ENCODE measurements around the gene FJX1.

Gene FJX1, protein sequence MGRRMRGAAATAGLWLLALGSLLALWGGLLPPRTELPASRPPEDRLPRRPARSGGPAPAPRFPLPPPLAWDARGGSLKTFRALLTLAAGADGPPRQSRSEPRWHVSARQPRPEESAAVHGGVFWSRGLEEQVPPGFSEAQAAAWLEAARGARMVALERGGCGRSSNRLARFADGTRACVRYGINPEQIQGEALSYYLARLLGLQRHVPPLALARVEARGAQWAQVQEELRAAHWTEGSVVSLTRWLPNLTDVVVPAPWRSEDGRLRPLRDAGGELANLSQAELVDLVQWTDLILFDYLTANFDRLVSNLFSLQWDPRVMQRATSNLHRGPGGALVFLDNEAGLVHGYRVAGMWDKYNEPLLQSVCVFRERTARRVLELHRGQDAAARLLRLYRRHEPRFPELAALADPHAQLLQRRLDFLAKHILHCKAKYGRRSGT

DNA sequence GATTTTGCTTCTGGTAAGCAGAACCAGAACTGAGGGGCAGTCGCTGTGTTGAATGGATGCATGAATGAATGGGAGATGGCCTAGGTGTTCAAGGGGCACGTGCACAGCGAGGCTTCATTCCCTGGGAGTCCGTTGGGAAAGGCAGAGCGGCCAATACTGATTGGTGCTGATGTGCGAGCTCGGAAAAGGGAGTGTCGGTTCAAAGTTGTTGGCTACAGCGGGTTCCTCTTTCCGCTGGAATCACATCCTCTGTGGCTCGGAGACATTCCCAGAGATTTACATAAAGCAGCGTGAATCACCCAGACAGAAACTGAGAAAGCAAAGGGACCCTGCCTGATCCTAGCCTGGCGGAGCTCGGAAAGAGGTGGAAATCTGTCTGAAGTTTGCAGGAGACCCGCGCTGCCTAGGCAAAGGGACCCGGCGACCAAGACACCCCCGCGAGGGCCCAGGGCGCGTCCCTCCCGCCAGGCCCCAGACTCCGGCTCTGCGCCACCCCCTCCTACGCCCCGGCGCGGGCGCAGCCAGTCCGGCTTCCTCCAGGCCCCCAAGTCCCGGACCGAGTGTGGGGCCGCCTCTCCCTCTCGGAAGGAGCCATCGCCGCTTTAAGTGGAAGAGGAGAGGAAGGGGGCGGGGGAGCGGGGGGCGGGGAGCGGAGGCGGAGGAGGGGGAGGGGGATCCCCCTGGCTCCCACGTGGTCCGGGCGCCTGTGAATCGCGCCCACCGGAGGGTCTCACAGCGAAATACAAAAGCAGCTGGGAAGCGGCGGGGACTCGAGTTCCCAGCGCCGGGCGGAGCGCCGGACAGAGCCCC, at the start of gene FJX1:
Gene FJX1, plus strand, starts transcription at position 774 of the 810 bp plus-strand sequence. CDS start 177 bp downstream, outside the sequence.
- no peak for DNase-seq

DNA sequence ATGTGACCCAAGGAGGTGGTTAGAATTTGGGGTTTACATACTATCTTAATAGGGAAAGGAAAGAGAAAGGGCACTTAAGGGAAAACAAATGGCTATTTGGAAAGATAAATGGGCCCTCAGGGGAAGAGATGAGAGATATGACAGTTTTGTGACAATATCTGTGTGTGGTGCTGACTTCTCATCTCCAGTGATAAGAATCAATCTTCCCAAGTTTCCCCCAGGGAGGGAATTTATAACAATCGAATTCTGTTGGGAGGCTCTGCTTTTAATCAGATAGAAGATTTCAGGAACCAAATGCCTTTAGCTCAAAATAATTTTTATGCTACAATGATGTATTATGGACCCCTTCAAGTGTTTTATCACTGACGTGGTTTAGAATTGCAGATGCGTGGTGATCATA, 46.6 kb upstream of the FJX1 start:
- no peak for DNase-seq

DNA sequence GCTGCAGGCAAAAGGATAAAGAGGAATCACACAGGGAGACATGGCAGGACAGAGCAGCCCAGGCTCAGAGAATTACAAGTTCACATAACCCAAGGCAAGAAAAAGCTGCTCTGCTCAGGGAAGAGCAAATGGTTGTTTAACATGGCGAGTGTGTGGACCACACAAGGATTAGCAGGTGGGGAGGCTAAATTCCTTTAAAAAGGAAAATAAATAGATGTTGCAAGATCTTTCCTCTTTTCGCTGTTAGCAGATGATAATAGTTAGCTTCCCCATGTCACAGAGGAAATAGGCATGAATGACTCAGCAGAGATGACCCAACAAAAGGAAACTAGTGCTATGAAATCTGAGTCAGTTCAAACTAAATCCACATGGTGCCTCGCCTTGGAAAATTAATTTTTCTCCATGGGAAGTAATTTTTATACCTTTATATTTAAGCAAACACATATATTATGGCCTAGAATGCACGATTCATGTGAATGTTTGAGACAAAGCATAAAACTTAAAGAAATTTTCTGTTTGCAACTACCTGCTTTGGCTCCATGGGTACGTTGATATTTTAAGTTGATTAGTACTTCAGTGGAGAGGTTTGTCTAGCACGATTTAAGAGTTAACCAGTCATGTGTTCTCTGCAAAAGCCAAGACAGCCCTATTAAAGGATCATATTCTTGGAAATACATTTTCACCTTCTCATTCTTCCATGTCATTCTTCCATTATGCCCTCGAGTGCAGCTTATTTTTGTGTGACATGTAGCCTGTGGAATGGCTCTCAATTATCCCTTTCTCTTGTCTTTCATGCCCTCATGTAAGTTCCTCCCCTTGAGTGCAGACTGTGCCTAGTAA, 38.5 kb upstream of the FJX1 start:
- no peak for DNase-seq

DNA sequence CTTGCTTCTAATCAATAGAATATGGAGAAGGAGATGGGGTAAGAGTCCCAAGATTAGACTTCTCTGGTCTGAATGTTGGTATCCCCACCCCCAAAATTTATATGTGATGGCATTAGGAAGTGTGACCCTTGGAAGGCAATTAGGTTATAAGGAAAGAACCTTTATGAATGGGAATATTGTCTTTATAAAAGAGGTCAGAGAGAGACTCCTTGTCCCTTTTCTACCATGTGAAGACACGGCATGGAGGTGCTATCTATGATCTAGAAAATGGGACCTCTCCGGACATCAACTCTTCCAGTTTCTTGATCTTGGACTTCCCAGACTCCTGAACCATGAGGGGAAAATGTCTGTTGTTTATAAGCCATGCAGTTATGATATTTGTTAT, 37.9 kb upstream of the FJX1 start:
- DNase-seq = no peak

DNA sequence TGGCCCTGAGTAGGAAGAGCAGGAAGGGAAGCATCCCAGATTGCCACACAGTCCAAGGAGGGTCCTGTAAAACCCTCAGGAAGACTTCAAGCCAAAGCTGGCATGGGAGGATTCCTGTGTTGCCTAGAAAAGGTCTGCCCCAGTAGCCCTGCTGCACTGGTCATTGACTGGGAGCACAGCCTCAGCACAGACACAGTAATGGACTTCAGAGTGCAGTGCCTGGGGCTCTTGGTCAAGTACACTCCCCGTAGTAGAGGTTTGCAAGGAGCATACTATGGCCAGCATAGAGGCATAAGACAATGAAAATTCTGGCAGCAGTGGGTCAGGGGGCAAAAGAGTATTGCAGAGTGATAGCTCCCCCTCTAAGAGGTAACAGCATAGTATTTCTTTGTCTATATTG, 36.2 kb upstream of the FJX1 start:
- DNase-seq = no peak

DNA sequence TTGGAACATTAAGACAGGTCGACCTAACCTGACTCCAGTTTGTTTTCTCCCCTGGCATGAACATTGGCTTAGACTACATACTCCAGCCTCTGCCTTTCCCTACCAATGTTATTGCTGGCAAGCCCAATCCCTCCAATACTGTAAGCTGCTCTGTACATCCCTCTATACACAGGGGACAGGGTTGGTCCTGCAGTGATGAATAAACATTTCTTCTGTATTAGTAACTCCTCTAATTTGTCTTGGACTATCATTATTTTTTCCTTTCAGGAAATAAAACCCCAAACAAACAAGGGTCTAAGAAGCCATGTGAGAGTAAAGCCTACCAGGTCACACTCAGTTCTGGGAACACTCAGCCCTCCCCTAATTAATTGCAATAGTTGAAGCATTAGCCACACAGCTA, 35.1 kb upstream of the FJX1 start:
- no peak for DNase-seq

DNA sequence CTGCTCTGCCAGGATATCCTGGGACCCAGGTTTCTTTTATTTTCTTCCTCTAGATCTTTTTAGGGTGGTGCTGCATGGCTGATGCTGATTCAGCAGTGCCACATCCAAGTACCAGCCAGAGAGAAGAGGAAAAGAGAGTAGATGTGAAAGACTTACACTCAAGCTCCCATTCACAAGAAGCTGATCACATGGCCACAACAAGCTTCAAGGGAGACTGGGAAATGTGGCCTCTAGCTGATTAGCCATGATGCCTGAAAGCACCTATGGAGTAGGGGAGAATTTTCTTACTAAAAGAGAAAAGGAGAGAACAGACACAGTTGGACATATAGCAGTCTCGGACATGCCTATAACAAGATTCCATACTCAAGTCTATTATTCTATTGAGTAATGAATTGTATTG, 34.4 kb upstream of the FJX1 start:
- DNase-seq = no peak

DNA sequence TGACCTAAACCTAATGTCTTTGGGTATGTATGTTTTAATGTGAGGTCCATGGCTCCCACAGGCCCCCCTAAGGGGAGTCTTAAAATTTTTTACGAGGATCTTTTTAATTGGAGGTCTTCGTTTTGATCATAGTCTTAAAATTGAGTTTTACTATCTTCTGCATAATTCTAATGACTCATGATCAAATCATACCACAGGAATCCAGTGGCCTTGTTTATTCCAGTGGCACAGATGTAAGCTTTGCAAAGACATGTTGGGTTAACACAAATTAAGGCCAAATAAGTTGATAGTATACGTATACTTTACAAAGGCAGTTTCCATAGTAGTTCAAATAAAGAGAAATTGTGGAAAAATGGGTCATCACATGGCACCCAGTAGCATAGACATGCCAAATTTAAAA, 33.9 kb upstream of the FJX1 start:
- DNase-seq = no peak

DNA sequence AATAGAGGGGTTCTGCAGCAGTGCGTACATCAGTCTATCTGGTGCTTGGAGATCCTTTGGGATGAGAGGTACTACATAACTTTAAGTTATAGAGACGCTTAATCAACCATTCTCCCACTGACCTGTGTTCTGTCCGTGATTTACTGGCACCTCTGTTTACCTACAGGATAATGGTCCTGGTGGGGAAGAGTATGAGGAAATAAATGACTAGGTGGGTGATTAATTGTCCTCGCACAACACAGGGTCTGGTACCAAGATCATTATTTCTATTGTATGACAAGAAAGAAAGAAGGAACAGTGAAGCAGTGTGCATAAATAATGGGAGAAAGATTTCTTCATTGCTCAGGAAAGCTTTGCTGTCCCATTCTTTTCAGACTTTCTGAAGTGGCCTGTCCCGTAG, 32.8 kb upstream of the FJX1 start:
- no peak for DNase-seq

DNA sequence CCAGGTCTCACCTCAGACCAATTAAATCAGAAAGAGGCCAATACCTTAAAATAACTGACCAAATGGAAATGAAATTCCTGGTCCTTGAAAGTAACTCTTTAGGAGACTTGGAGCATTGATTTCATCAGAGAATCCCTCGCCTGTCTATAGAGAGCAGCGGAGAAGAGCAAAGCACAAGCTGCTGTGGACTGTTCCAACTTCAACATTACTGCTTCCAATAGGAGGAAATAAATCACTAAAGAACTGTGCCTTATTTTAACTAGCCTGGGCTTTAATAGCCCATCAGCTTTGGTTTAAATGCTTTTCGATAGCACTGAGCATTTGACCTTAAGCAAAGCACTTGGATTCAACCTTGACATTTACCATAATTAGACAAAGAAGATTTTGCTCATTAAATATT, 32.0 kb upstream of the FJX1 start:
- no peak for DNase-seq

DNA sequence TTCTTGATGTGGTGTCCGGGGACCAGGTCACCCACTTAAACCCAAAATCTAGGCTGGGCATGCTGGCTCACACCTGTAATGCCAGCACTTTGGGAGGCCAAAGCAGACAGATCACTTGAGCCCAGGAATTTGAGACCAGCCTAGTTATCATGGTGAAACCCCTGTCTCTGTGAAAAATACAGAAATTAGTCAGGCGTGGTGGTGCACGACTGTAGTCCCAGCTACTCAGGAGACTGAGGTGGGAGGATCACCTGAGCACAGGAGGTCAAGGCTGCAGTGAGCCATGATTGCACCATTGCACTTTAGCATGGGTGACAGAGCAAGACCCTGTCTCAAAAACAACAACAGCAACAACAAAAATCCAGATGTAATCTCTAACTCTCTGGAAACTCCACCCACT, 30.3 kb upstream of the FJX1 start:
- no peak for DNase-seq

DNA sequence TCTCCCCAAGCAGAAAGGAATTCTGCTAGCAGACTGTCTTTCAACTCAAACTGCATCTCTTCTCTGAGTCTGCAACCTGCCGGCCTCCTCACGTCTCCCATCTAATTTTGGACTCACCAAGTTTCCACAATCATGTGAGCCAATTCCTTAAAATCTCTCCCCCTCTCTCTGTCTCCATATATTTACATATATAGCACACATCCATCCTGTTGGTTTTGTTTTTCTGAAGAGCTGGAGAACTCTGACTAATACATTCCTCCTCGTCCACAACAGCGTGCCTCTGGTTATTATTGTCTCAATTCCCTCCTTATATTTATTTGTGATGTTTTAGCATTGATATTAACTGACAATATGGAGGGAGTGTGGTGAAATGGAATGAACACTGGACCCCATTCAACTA, 29.6 kb upstream of the FJX1 start:
- DNase-seq = no peak

DNA sequence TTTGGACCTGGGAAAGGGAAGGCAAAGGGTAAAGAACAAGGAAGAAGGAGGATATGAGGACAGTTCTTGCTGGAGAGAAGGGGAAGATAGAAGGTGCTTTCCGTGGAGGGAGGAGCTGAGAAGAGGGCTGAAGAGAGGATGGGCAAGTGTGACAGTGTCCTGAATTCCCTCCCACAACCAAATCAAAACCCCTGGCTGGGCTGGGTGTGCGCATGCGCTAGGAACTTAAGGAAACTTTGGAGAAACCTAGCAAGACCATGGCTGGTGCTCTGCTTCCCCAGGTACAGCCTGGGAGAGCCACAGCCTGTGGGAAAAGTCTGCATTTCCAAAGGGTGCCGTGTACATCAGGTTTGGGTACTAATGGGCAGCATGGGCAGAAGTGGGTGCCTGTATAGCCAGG, 29.0 kb upstream of the FJX1 start:
- no peak for DNase-seq

DNA sequence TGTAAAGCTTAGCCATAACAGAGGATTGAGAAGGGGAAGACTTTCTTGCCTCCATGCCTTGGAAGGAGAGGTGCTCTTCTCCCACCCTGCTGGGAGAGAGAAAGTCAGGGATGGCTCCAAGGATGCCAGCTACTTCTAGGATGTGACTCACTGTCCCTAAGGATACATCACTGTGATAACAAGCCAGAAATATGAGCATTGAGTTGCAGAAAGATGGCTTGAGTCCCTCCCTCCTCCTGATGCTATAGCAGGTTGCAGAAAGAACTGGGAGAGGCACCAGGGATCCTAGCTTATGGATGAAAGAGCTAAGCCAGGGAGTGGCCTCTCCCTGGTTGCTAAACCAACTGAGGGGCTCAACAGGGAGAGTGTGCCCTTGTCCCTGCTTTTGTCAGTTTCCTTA, 27.8 kb upstream of the FJX1 start:
- no peak for DNase-seq

DNA sequence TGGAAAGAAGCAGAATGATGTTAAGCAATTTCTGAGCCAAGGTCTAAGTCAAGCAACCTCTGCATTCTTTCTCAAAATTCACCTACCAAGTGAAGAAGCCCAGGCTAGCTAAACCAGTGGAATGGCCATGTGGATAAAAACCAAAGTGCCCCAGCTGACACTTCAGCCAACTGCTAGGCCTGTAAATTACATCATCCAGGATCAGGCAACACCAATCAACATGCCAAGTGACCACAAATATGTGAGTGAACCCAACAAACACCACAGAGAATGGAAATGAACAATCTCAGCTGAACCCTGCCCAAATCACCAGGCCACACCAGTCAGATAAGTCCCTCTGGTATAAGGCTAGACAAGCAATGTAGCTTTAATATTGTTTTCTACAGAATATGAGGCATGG, 25.1 kb upstream of the FJX1 start:
- no peak for DNase-seq

DNA sequence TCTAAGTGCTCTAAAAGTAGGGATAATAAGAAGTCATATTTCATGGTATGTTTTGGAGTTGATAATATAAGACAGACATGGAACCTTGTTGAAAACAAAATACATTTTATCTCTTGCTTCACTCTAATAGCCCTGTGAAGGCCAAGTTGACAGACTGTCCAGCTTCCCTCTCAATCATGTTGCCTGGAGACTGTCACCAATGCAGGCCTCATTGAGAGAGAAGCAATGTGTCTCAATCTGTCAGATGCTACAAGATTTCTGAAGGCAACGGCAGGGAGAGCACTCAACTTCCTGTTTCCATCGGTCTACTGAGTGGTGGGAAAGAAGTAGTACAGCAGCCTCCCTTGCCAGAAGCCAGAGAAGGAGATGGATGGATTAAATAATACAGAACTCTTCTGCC, 23.6 kb upstream of the FJX1 start:
- no peak for DNase-seq

DNA sequence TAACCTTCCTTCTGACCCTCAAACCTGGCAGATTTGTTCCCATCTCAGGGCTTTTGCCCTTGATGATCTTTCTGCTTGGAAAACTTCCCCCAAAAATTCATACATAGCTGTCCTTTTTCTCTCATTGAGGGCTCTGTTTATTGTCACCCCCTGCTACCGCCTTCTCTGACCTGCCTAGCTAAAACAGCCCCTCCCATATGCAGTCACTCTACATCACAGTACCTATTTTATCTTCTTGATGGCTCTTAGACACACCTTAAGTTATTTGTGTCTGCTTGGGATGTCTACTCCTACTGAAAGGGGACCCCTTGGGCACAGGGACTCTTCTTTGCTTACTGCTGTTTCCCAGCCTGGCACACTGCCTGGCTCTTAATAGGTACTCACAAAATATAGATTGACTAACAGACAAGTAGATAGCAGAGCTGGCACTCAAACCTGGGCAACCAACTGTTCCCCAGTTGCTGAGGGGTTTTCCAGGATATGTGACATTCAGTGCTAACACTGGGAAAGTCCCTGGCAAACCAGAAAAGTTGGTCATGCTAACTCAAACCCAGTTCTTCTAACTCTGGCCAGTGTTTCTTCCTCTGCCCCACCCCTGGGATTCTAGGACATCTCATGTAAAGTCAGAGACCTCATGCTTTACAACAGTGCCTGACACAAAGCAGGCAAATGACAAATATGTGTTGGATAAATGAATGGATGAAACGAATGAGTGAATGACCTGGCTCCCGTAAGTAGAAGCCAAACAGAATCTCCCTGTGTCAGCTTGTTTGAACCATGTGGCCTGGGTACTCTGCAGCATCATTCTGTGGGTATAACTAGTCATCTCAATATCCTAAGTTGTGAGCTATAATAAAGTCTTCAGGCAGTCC, 19.8 kb upstream of the FJX1 start:
- no peak for DNase-seq

DNA sequence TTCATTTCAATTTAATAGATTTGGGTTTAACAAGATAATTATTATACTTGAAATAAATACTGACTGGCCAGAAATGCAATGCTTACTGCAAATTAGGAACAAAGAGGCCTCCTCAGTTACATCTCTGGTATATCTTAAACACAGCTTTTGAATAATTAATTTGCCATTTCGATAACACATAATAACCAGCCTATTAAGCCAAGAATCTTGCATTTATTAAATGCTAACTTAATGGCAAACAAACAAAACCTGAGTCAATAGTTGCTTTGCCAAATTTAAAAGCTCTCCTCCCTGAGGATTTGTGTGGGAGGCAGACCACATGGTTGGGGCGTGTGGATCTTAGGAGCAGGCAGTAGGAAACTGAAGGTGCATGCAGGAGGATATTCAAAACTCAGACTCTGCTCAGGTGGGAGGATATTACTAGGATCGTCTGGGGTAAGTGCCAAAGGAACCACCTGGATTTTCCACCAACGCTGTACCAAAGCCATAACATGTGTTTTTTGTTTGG, 17.9 kb upstream of the FJX1 start:
- DNase-seq = no peak

DNA sequence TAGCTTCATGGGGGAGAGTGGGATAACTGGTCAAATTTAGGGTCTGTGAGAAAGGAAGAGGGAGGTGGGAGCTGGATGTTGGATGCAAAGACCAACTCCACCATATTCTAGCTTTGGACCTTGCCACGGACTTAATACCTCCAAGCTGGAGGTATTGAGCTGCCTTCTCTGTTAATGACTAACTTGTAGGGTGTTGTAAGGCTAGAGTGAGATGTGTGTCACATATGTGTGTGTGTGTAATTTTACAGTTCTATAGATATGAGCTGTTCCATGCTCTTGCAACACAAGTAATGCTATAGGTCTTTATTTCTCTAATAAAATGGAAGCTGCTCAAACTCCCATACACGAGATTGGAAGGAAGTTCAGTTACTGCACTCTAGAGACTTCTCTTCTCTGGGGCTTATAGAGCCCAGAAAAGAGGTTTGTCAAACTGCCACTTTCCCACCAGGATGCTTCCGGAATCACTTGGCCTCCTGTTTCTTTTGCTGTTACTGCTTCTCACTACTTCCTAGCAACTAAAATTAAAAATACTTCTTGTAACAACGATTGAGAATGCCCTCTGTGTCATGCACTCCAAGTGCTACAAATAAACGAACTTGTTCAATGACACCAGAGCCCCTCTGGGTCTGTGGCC, 16.0 kb upstream of the FJX1 start:
- DNase-seq = no peak

DNA sequence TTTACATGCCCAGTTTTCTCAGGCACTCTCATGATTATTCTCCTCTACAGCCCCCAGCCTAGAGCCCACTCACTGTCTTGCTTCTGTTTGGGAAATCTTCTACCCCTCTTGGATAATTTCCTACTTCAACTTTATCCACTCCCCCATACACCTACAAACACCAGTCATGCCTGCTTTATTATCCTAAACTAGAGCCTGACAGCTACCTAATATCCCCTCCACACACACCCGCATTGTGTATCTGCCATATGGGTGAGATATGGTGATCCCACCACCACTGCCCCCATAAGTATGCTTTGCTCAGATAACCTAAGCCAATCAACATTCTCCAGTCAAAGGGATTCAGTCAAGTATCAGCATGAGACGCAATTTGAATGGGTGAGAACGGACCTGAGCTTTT, 15.3 kb upstream of the FJX1 start:
- DNase-seq = no peak

DNA sequence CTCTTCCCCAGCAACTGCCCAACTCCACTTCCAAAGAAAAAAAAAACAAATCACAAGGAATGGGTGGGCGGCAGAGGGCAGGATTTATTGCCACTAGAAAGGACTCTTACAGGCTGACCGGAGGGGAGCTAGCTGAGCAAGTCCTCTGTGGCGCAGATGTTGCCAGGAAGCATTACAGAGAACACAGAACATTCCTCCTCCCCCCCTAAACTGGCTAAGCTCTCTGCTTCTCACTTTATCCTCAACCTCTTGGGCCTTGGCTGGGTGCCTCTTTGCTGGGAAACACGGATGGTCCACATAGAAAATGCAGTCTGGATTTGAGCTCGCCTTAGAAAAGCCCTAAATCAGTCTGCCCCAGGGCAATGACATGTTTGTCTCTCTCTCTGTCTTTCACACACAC, 12.6 kb upstream of the FJX1 start:
- DNase-seq = no peak

DNA sequence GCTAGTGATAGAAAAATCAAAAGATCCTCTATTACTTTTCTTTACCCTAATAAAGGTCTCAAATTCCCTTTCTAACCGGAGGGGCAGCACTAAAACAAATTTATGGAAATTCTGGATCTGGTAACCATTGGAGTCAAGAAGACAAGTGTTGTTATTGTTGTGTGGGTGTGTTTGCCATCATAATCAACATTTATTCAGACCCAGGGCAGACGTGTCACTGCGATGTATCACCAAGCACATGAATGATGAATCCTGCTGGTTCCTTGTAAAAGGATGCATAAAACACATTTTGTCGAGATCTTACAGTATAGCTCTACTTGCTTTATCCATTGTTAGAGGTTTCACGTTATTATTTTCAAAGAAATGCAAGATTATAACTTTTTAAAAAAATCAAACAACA, 12.1 kb upstream of the FJX1 start:
- DNase-seq = no peak

All from stimulated activated CD4-positive, alpha-beta T cell treated with anti-CD3 and anti-CD28 coated beads, Interleukin-4, amount 100 ng/mL, for 24 hours (primary cell).